HCT116 (cell line): ENCODE results near the gene UQCC5. TPM values are rescaled to one million over a fixed set of nuclear protein-coding genes. Genes with fewer than 3 reads are reported as not detected.

Source experiments
- ATAC-seq: fragments of 200-7000 bp; cut with Tn5 transposase; 2 replicates; pipeline ENCODE4 v1.9.1; 2020; ENCODE audit warnings: mild to moderate bottlenecking, moderate library complexity
- BruUV-seq: library from RNA; stranded (reverse); fragments of 400-500 nt; replicated peaks from 2 replicates; lab custom pipeline; 2021; lab: Mats Ljungman, UMichigan
- CTCF ChIA-PET: fragments of 300-600 bp; sonication (Branson Sonifier 250); formaldehyde crosslinking; loops from one replicate; lab custom pipeline; 2021; ENCODE audit warnings: antibody characterized with exemption; lab: Charles Lee
- POLR2A ChIA-PET: fragments of 300-600, 350-600 bp; sonication (Branson Sonifier 250); formaldehyde crosslinking; loops from one replicate; lab custom pipeline; 2021; ENCODE audit warnings: antibody characterized with exemption; lab: Charles Lee
- RAD21 ChIA-PET, 2 experiments: fragments of 300-600 bp; sonication (Branson Sonifier 250); formaldehyde crosslinking; loops; one replicate each; lab custom pipeline; 2023; ENCODE audit warnings: low total read pairs in 2 of 2; ENCODE audit not compliant: uncharacterized antibody in 2 of 2, unreplicated experiment in 2 of 2, low non-redundant PET in 1 of 2; lab: Charles Lee
- DNase-seq: peaks from one replicate; pipeline ENCODE4 v3.0.0-alpha.2; 2010; ENCODE audit warnings: low read depth, low spot score
- H2AFZ ChIP-seq: fragments of 200-600 bp; shearing (Covaris generic), sonication (generic); 2 replicates; pipeline ENCODE4 v1.6.1; 2017; ENCODE audit warnings: low read depth, mixed run types, mixed read lengths, antibody characterized with exemption, low read length; ENCODE audit not compliant: poor library complexity, severe bottlenecking
- H3K27ac ChIP-seq: 2 replicates; pipeline ENCODE4 v1.5.1; 2012; ENCODE audit warnings: low read depth, low read length
- H3K27me3 ChIP-seq: fragments of 200-600 bp; sonication (generic); 2 replicates; pipeline ENCODE4 v1.6.1; 2016; ENCODE audit warnings: mixed run types, low read length, mixed read lengths; ENCODE audit not compliant: insufficient read depth
- H3K36me3 ChIP-seq, 2 experiments: fragments of 200-500 bp in 1 of 2; fragments of 200-600 bp in 1 of 2; sonication (Bioruptor generic) in 1 of 2; sonication (generic) in 1 of 2; 2 replicates each; pipeline versions ENCODE4 v1.5.1 to v1.6.1; 2014 to 2016; ENCODE audit warnings: low read length in 2 of 2, inconsistent platforms in 1 of 2, mixed read lengths in 1 of 2, mixed run types in 1 of 2; ENCODE audit not compliant: insufficient read depth in 2 of 2, control insufficient read depth in 1 of 2
- H3K4me1 ChIP-seq, 2 experiments: fragments of 200-600 bp in 1 of 2; sonication (generic) in 1 of 2; 2 replicates each; pipeline versions ENCODE4 v1.5.1 to v1.6.1; 2012 to 2017; ENCODE audit warnings: low read length in 2 of 2, inconsistent platforms in 1 of 2, mild to moderate bottlenecking in 1 of 2, mixed read lengths in 1 of 2, mixed run types in 1 of 2, moderate library complexity in 1 of 2; ENCODE audit not compliant: insufficient read depth in 2 of 2, control insufficient read depth in 1 of 2
- H3K4me2 ChIP-seq: fragments of 200-600 bp; sonication (generic); 2 replicates; pipeline ENCODE4 v1.6.1; 2017; ENCODE audit warnings: mixed run types, low read length, mixed read lengths
- H3K4me3 ChIP-seq, 2 experiments: fragments of 200-600 bp in 1 of 2; sonication (generic) in 1 of 2; replicated peaks in 1 of 2; 2 replicates each; pipeline ENCODE4 v1.5.1; 2011 to 2016; ENCODE audit warnings: low read length in 2 of 2, control low read depth in 1 of 2, low read depth in 1 of 2, mild to moderate bottlenecking in 1 of 2, mixed read lengths in 1 of 2, mixed run types in 1 of 2
- H3K79me2 ChIP-seq: fragments of 200-600 bp; sonication (generic); 2 replicates; pipeline ENCODE4 v1.6.1; 2017; ENCODE audit warnings: mild to moderate bottlenecking, mixed run types, low read length, moderate library complexity, mixed read lengths; ENCODE audit not compliant: insufficient read depth
- H3K9ac ChIP-seq: fragments of 200-600 bp; sonication (generic); 2 replicates; pipeline ENCODE4 v1.6.1; 2016; ENCODE audit warnings: low read length, mixed read lengths
- H3K9me2 ChIP-seq: fragments of 200-600 bp; sonication (generic), shearing (Covaris generic); 2 replicates; pipeline ENCODE4 v1.6.1; 2017; ENCODE audit warnings: mixed run types, mild to moderate bottlenecking, moderate library complexity; ENCODE audit not compliant: insufficient read depth
- H3K9me3 ChIP-seq, 2 experiments: fragments of 200-500 bp in 1 of 2; fragments of 200-600 bp in 1 of 2; sonication (Bioruptor generic) in 1 of 2; sonication (generic) in 1 of 2; 2 replicates each; pipeline ENCODE4 v1.6.1; 2014 to 2017; ENCODE audit warnings: low read length in 2 of 2, mixed read lengths in 2 of 2, inconsistent platforms in 1 of 2, low read depth in 1 of 2, mild to moderate bottlenecking in 1 of 2, mixed run types in 1 of 2, moderate library complexity in 1 of 2; ENCODE audit not compliant: control insufficient read depth in 1 of 2, insufficient read depth in 1 of 2
- H4K20me1 ChIP-seq: fragments of 200-600 bp; sonication (generic), shearing (Covaris generic); 2 replicates; pipeline ENCODE4 v1.6.1; 2017; ENCODE audit warnings: mixed run types, mild to moderate bottlenecking, moderate library complexity; ENCODE audit not compliant: insufficient read depth
- CBX3 ChIP-seq: IDR thresholded peaks from 2 replicates; pipeline ENCODE4 v1.6.1; 2012; ENCODE audit warnings: low read depth
- CEBPB ChIP-seq: IDR thresholded peaks from 2 replicates; pipeline ENCODE4 v1.6.1; 2012; ENCODE audit warnings: low read depth
- ELF1 ChIP-seq: IDR thresholded peaks from 2 replicates; pipeline ENCODE4 v1.6.1; 2012; ENCODE audit warnings: low read depth, borderline replicate concordance
- EZH2phosphoT487 ChIP-seq: fragments of 200-600 bp; IDR thresholded peaks from 2 replicates; pipeline ENCODE4 v1.6.1; 2018; ENCODE audit warnings: antibody characterized with exemption, borderline replicate concordance
- RAD21 ChIP-seq: IDR thresholded peaks from 2 replicates; pipeline ENCODE4 v1.6.1; 2012; ENCODE audit warnings: low read depth, mild to moderate bottlenecking
- SRF ChIP-seq: IDR thresholded peaks from 2 replicates; pipeline ENCODE4 v1.6.1; 2012; ENCODE audit warnings: low read depth
- ZNF274 ChIP-seq: fragments of 200-500 bp; sonication (Bioruptor generic); IDR thresholded peaks from 2 replicates; pipeline ENCODE4 v1.6.1; 2014; ENCODE audit warnings: mild to moderate bottlenecking, low read depth, low read length, inconsistent platforms
- intact Hi-C: fragments of 100-400 bp; cut with micrococcal nuclease; formaldehyde crosslinking; loops from 2 replicates; pipeline ENCODE4 v1.10.0; 2022
- total RNA-seq: library from RNA; stranded (reverse); gene quantifications from one replicate; pipeline ENCODE4 v1.2.1, GENCODE V29; 2021; ENCODE audit not compliant: unreplicated experiment
- TF ChIP-seq, protein P1 (sequence below): IDR thresholded peaks from 2 replicates; pipeline ENCODE4 v1.6.1; 2012
- TF ChIP-seq, protein P2 (sequence below), 3 experiments: fragments of 200-600 bp in 1 of 3; sonication (generic) in 1 of 3; IDR thresholded peaks in 2 of 3; conservative IDR thresholded peaks in 1 of 3; 2 replicates each; pipeline ENCODE4 v1.5.1; 2012 to 2017; ENCODE audit warnings: low read depth in 2 of 3, low read length in 2 of 3, antibody characterized with exemption in 1 of 3, borderline replicate concordance in 1 of 3, control low read depth in 1 of 3, mild to moderate bottlenecking in 1 of 3, mixed read lengths in 1 of 3, mixed run types in 1 of 3, moderate library complexity in 1 of 3; ENCODE audit not compliant: insufficient read depth in 1 of 3

UQCC5 gene
- total RNA-seq, 1 experiment from 2014 or later, result 14.1 TPM

DNA sequence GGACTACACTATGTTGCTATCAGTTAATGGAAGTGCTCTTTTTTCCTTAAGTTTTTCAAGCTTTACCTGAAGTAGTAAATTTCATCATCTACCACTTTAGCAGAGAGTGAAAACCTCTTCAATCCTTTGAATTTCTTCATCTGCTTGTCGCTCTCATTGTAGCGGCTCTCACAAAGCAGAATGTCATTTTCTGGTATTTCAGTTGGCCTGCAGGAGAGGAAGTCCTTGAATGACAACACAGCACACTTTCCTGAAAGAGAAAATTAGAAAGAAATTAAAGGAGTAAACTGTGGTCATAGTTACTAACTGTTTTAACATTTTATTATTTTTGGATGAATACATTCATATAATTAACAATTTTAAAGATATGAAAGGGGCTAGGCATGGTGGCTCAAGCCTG is 27.6 kb downstream of the UQCC5 start:
- no TSS peak for BruUV-seq
- H3K36me3 ChIP-seq, result peaks cover 17 to 18% of the 10 kb centered on the region in 2 experiments
- H3K27ac ChIP-seq, result no peak overlapping the region
- no peak overlapping the region for H3K9ac ChIP-seq
- H3K4me3 ChIP-seq, result no peak overlapping the region
- H4K20me1 ChIP-seq, result no peaks in the 10 kb centered on the region; the same call in 1 of the 2 replicates
- intact Hi-C loops, result no loop called here
- H3K4me1 ChIP-seq, result peaks cover 15 to 17% of the 10 kb centered on the region in 2 experiments
- DNase-seq (no peak), ATAC-seq (no peak)
- ChIA-PET RAD21 (no interaction called here), POLR2A (no interaction called here), CTCF (no interaction called here)
- TF ChIP-seq EZH2phosphoT487 (no peak), SRF (no peak), ELF1 (no peak), RAD21 (no peak), ZNF274 (no peak), CEBPB (no peak), CBX3 (no peak)
- TF ChIP-seq, protein P1, sequence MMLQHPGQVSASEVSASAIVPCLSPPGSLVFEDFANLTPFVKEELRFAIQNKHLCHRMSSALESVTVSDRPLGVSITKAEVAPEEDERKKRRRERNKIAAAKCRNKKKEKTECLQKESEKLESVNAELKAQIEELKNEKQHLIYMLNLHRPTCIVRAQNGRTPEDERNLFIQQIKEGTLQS, result no peak
- TF ChIP-seq, protein P2, sequence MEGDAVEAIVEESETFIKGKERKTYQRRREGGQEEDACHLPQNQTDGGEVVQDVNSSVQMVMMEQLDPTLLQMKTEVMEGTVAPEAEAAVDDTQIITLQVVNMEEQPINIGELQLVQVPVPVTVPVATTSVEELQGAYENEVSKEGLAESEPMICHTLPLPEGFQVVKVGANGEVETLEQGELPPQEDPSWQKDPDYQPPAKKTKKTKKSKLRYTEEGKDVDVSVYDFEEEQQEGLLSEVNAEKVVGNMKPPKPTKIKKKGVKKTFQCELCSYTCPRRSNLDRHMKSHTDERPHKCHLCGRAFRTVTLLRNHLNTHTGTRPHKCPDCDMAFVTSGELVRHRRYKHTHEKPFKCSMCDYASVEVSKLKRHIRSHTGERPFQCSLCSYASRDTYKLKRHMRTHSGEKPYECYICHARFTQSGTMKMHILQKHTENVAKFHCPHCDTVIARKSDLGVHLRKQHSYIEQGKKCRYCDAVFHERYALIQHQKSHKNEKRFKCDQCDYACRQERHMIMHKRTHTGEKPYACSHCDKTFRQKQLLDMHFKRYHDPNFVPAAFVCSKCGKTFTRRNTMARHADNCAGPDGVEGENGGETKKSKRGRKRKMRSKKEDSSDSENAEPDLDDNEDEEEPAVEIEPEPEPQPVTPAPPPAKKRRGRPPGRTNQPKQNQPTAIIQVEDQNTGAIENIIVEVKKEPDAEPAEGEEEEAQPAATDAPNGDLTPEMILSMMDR (IDR thresholded peaks at IDR 0.05 in 2 of 3, conservative IDR thresholded peaks at IDR 0.05 in 1 of 3; ENCODE audit: borderline replicate concordance in 1 of 3, insufficient read depth in 1 of 3, low read depth in 2 of 3, low read length in 2 of 3), result no peak
- H2AFZ ChIP-seq, result no peak overlapping the region
- H3K9me2 ChIP-seq, result no peaks in the 10 kb centered on the region
- H3K9me3 ChIP-seq, result no peaks in the 10 kb centered on the region
- H3K4me2 ChIP-seq, result no peak overlapping the region
- no peaks in the 10 kb centered on the region for H3K27me3 ChIP-seq
- H3K79me2 ChIP-seq, result no peaks in the 10 kb centered on the region
